ENCODE data around the gene MPDZ.

Gene MPDZ

GRCh38 chr9:13279284-13280141 is at the start of gene MPDZ:
TSS of gene MPDZ (minus strand) at chr9:13279692. CDS start at chr9:13250315, 29,377 bp downstream.
- DNase-seq, result no peak

GRCh38 chr9:13324988-13325387 is 45.5 kb upstream of the MPDZ start:
- DNase-seq, result no peak

GRCh38 chr9:13322828-13323550 is 43.5 kb upstream of the MPDZ start:
- no peak for DNase-seq

GRCh38 chr9:13318027-13318426 is 38.5 kb upstream of the MPDZ start:
- DNase-seq, result no peak

GRCh38 chr9:13296972-13297371 is 17.5 kb upstream of the MPDZ start:
- no peak for DNase-seq

- DNase-seq, result no peak
Observed at GRCh38 chr9:13295556-13295955, 16.1 kb upstream of the MPDZ start.

GRCh38 chr9:13292782-13293181 is 13.3 kb upstream of the MPDZ start:
- DNase-seq, result no peak

- DNase-seq, result no peak
Observed at GRCh38 chr9:13292158-13292557, 12.7 kb upstream of the MPDZ start.

GRCh38 chr9:13291718-13292117 is 12.2 kb upstream of the MPDZ start:
- DNase-seq, result no peak

- no peak for DNase-seq
Observed at GRCh38 chr9:13284011-13284410, 4.5 kb upstream of the MPDZ start.

GRCh38 chr9:13282998-13283397 is 3.5 kb upstream of the MPDZ start:
- DNase-seq, result no peak

GRCh38 chr9:13281356-13282016 is 2.0 kb upstream of the MPDZ start:
- no peak for DNase-seq

- no peak for DNase-seq
Observed at GRCh38 chr9:13278368-13279246, 885 bp downstream of the MPDZ start.

GRCh38 chr9:13278023-13278367 is 1.5 kb downstream of the MPDZ start:
- DNase-seq, result no peak

GRCh38 chr9:13274886-13275641 is 4.4 kb downstream of the MPDZ start:
- DNase-seq, result no peak

GRCh38 chr9:13270734-13271133 is 8.8 kb downstream of the MPDZ start:
- DNase-seq, result no peak

GRCh38 chr9:13269589-13270452 is 9.7 kb downstream of the MPDZ start:
- no peak for DNase-seq

- DNase-seq, result no peak
Observed at GRCh38 chr9:13268469-13268868, 11.0 kb downstream of the MPDZ start.

- DNase-seq, result no peak
Observed at GRCh38 chr9:13267743-13268142, 11.7 kb downstream of the MPDZ start.

GRCh38 chr9:13266167-13266566 is 13.3 kb downstream of the MPDZ start:
- DNase-seq, result no peak

GRCh38 chr9:13264788-13265187 is 14.7 kb downstream of the MPDZ start:
- no peak for DNase-seq
